Esophagus muscularis mucosa (tissue), 4 donors: ENCODE measurements around the gene RASSF10. TPM values are rescaled to one million over a fixed set of nuclear protein-coding genes. Genes with fewer than 3 reads are reported as not detected.

Experiments used
- DNase-seq: peaks from one replicate; pipeline ENCODE4 v3.0.0-alpha.2; 2017; ENCODE audit errors: extremely low spot score
- H3K27ac ChIP-seq, 4 donors: fragments of 200-600 bp; sonication (generic); replicated peaks in 1 of 4; 1 replicate in 3 of 4; 2 replicates in 1 of 4; pipeline ENCODE4 v1.5.1; 2016 to 2019; ENCODE audit warnings: mild to moderate bottlenecking in 1 of 4
- H3K27me3 ChIP-seq, 4 donors: fragments of 200-600 bp; sonication (generic); one replicate each; pipeline versions ENCODE4 v1.5.1 to v1.6.0; 2016 to 2019
- H3K36me3 ChIP-seq, 4 donors: fragments of 200-600 bp; sonication (generic); one replicate each; pipeline ENCODE4 v1.5.1; 2016 to 2019
- H3K4me1 ChIP-seq, 4 donors: fragments of 200-600 bp; sonication (generic); one replicate each; pipeline ENCODE4 v1.5.1; 2016 to 2019
- H3K4me3 ChIP-seq, 4 donors: fragments of 200-600 bp; sonication (generic); 1 replicate in 2 of 4; 2 replicates in 2 of 4; pipeline ENCODE4 v1.5.1; 2016 to 2019; ENCODE audit warnings: mild to moderate bottlenecking in 4 of 4, moderate library complexity in 1 of 4
- H3K9me3 ChIP-seq, 4 donors: fragments of 200-600 bp; sonication (generic); 1 replicate in 3 of 4; 2 replicates in 1 of 4; pipeline ENCODE4 v1.5.1; 2016 to 2019
- CTCF ChIP-seq, 3 experiments: fragments of 200-600 bp in 2 of 3; fragments of 450-650 bp in 1 of 3; sonication (generic) in 2 of 3; IDR thresholded peaks; one replicate each; pipeline ENCODE4 v1.5.1; 2017 to 2019; ENCODE audit warnings: antibody characterized with exemption in 3 of 3, mild to moderate bottlenecking in 2 of 3, moderate library complexity in 1 of 3
- EP300 ChIP-seq: sonication (generic); formaldehyde crosslinking; IDR thresholded peaks from one replicate; pipeline ENCODE4 v1.6.1; 2017; ENCODE audit warnings: antibody characterized with exemption
- POLR2A ChIP-seq: fragments of 450-650 bp; IDR thresholded peaks from one replicate; pipeline ENCODE4 v1.6.1; 2017; ENCODE audit warnings: antibody characterized with exemption, moderate library complexity, mild to moderate bottlenecking, low read depth
- POLR2AphosphoS5 ChIP-seq, 2 donors: sonication (generic); formaldehyde crosslinking; IDR thresholded peaks; one replicate each; pipeline ENCODE4 v1.6.1; 2017; ENCODE audit warnings: antibody characterized with exemption in 2 of 2
- WGBS: methylation state at CpG from one replicate; pipeline ENCODE4 v1.1.5; 2018; 5-methylcytosine and 5-hydroxymethylcytosine counted together
- intact Hi-C: fragments of 100-400 bp; cut with DNase I; formaldehyde crosslinking; loops from one replicate; pipeline ENCODE4 v1.15.1; 2023
- total RNA-seq, 4 donors: library from RNA; depleted of rRNA; stranded (reverse); fragments of >200 nt; gene quantifications; one replicate each; pipeline versions ENCODE4 v1.1.0 to v1.2.1, GENCODE V29; 2016

RASSF10 gene
- under 1 TPM in 3 of 4 donors, not detected in 1; 0.17 to 0.57 (median 0.19) TPM for total RNA-seq

GRCh38 chr11:13008625-13009475 is at the start of gene RASSF10:
RASSF10 (plus strand) TSS chr11:13009316; CDS start chr11:13009577, 261 bp downstream.
- Histone ChIP-seq H3K4me1 (peaks cover 22 to 31% (median 29%) of the 10 kb centered on the region in 4 donors), H3K9me3 (no peaks in the 10 kb centered on the region), H3K36me3 (no peaks in the 10 kb centered on the region), H3K4me3 (peak within 1 kb of the TSS; percentile 43 to 56 (median 46)), H3K27me3 (peaks cover 5 to 88% (median 43%) of the 10 kb centered on the region in 4 donors), H3K27ac (peak within 1 kb of the TSS in 1 of 4 donors; percentile 20)
- no peak for TF ChIP-seq EP300
- peak; percentile 49 to 59 for TF ChIP-seq POLR2AphosphoS5 (IDR thresholded peaks at IDR 0.05)
- WGBS = 2% methylated on average over 17 of the region's 68 CpGs
- intact Hi-C loops = no loop called here
- DNase-seq = no peak

- H3K4me3 ChIP-seq = no peak overlapping the region
- intact Hi-C loops = loop anchor here (5.0 to 10.0 kb wide), 2 partner anchors 193 to 386 kb away; no protein-coding TSS in a partner anchor
- no peak for DNase-seq
- TF ChIP-seq CTCF (IDR thresholded peaks at IDR 0.05) (no peak), POLR2A (no peak), EP300 (no peak), POLR2AphosphoS5 (IDR thresholded peaks at IDR 0.05) (no peak)
- peaks cover 0 to 5% (median 5%) of the 10 kb centered on the region in 4 donors for H3K4me1 ChIP-seq
- 64% methylated on average over 2 of the region's 2 CpGs for WGBS
- no peak overlapping the region for H3K27ac ChIP-seq
- H3K27me3 ChIP-seq = peaks cover 0 to 12% (median 0%) of the 10 kb centered on the region in 4 donors
- no peaks in the 10 kb centered on the region for H3K36me3 ChIP-seq
- no peaks in the 10 kb centered on the region for H3K9me3 ChIP-seq
Measured at GRCh38 chr11:12961615-12962014, 47.5 kb upstream of the RASSF10 start.

- Histone ChIP-seq H3K9me3 (no peaks in the 10 kb centered on the region), H3K27me3 (peaks cover 0 to 12% (median 0%) of the 10 kb centered on the region in 4 donors), H3K4me3 (no peak overlapping the region), H3K4me1 (peaks cover 0 to 5% (median 5%) of the 10 kb centered on the region in 4 donors), H3K36me3 (no peaks in the 10 kb centered on the region), H3K27ac (no peak overlapping the region)
- 94% methylated on average over 10 of the region's 10 CpGs for WGBS
- TF ChIP-seq CTCF (IDR thresholded peaks at IDR 0.05) = no peak
- TF ChIP-seq POLR2AphosphoS5 (IDR thresholded peaks at IDR 0.05) = no peak
- TF ChIP-seq EP300 = no peak
- no peak for TF ChIP-seq POLR2A
- DNase-seq = no peak
- intact Hi-C loops = loop anchor here (5.0 to 10.0 kb wide), 2 partner anchors 192 to 385 kb away; no protein-coding TSS in a partner anchor
Measured at GRCh38 chr11:12962306-12962705, 46.8 kb upstream of the RASSF10 start.

- no peak overlapping the region for H3K4me3 ChIP-seq
- H3K27me3 ChIP-seq = peaks cover 0 to 12% (median 0%) of the 10 kb centered on the region in 4 donors
- intact Hi-C loops = loop anchor here (5.0 to 10.0 kb wide), 2 partner anchors 192 to 384 kb away; no protein-coding TSS in a partner anchor
- no peaks in the 10 kb centered on the region for H3K9me3 ChIP-seq
- H3K4me1 ChIP-seq = peaks cover 0 to 5% (median 5%) of the 10 kb centered on the region in 4 donors
- 67% methylated on average over 5 of the region's 5 CpGs for WGBS
- no peaks in the 10 kb centered on the region for H3K36me3 ChIP-seq
- TF ChIP-seq POLR2A (no peak), POLR2AphosphoS5 (IDR thresholded peaks at IDR 0.05) (no peak), EP300 (no peak), CTCF (IDR thresholded peaks at IDR 0.05) (no peak)
- no peak overlapping the region for H3K27ac ChIP-seq
- peak; percentile 53 for DNase-seq
Measured at GRCh38 chr11:12963051-12963450, 46.1 kb upstream of the RASSF10 start.
